Left renal cortex interstitium (tissue), 4 donors: Measurements from ENCODE around the gene GZF1. TPM values are rescaled to one million over a fixed set of nuclear protein-coding genes. Genes with fewer than 3 reads are reported as not detected.

Source experiments
- DNase-seq, 4 donors: peaks; one replicate each; pipeline ENCODE4 v3.0.0-alpha.2; 2013; ENCODE audit warnings: low read depth in 4 of 4, low spot score in 2 of 4, missing footprints in 1 of 4
- polyA plus RNA-seq, 4 donors: library from polyadenylated mRNA; unstranded; fragments of 120-200 nt; gene quantifications; one replicate each; pipeline ENCODE4 v1.2.1, GENCODE V29; 2013; ENCODE audit not compliant: insufficient read length in 4 of 4

Gene GZF1
- polyA plus RNA-seq, 4 donors = 15.4 to 19.2 (median 16.7) TPM

DNA sequence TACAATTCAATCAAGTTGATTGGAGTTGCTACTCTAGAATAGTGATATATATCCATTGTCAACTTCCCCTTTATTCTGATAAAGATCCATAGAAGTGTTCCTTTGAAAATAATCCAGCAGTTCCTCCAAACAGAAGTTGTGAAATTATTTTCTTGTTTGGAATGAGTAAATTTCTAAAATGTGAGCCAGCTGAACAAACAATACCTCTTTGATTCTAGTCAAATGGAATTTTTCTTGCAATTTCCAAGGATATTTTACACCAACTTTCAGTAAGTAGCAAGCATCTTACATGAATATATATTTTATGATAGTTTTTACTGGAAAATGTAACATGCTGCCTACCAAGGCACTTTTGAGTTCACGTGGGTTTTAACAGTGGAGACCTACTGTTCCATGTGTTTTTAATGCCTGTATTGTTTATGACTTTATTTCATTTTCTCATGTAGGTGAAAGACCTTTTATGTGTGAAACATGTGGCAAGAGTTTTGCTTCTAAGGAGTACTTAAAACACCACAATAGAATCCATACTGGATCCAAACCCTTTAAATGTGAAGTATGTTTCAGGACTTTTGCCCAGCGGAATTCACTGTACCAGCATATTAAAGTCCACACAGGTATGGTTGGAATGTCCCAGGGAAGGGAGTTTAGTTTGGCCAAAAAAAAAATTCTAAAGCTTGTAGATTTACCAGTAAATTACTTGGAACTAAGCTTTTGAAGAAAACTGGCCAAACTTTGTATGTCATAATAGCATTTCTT is 6.5 kb downstream of the GZF1 start:
- no peak for DNase-seq

DNA sequence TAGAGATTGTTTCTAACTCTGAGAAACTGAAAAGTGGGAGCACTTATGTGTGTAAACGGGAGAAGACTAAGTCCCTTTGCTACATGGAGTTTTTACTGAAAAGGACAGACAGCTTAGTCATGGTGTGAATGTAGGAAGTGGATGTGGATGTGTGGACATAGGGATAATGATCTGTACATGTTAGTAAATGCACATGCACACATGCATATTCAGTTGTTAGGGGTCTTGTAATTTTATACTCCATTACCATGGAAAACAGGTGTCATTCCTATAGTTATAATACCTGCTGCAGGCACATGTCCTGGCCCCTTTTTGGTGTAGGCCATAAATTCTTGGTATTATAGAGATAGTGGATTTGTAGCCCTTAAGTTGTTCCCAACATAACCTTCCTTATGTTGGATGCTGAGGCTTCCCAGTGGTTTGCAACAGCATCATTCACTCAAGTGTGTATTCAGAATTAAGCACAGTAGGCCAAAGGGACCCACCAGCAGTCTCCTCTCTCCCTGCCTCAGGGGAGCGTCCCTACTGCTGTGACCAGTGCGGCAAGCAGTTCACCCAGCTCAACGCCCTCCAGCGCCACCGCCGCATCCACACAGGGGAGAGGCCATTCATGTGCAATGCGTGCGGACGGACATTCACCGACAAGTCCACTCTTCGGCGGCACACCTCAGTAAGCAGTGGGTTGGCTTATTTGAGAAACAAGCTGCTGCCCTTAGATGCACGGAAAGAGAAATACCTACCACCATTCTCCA is 7.3 kb downstream of the GZF1 start:
- no peak for DNase-seq

- no peak for DNase-seq
Measured at GRCh38 chr20:23370274-23370673, 8.3 kb downstream of the GZF1 start.

DNA sequence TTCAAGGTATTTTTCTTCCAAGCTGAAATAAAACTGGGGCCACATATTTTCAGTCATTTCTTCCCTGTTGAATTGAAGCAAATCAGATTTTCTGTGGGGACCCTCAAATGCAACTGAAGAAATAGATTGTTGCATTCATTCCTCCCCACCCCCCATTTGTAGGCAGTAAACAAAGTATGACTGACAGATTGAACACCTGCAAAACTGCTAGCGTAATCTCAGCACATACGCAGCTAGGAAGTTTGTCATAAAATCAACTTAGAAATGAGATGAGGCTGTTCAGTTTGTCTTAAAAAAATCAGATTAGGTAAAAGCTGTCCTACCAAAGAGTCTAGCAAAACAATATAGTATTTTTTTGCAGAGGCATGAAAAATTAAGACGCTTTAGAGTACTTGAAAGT is 8.9 kb downstream of the GZF1 start:
- DNase-seq = no peak

DNA sequence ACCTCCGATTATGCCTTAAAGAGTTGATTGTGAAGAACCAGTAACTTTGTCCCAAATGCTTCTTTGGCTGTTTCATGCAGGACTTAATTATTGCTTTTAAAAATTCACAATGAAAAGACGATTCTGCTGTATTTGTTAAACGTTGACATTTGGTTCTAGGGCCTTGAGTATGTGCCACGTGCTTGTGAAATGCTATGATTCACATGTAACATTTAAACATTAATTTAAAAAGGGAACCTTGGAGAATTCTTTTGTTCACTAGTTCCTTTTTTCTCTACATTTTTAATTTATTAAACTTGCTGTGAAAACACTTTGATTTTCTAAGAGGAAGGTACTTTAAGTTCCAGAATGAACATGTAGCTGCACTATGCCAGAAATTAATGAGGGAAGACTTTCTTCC is 9.5 kb downstream of the GZF1 start:
- no peak for DNase-seq

DNA sequence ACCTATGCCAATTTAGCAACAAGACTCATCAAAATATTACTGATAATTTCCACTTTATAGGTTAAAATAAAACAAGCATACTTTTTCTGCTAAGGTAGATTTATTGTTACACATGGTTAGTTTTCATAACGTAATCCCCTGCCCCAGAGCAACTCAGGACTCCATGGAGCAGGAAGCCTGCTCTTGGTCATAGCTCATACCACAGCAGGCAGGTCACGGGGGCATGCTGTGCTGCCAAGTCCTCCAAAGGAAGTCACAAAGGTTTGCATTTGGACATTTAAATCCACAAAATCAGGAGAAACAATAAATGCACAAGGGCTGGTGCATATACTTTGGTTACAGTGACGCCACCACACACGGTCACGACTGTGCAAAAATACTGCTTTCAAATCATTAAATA is 12.5 kb downstream of the GZF1 start:
- no peak for DNase-seq

DNA sequence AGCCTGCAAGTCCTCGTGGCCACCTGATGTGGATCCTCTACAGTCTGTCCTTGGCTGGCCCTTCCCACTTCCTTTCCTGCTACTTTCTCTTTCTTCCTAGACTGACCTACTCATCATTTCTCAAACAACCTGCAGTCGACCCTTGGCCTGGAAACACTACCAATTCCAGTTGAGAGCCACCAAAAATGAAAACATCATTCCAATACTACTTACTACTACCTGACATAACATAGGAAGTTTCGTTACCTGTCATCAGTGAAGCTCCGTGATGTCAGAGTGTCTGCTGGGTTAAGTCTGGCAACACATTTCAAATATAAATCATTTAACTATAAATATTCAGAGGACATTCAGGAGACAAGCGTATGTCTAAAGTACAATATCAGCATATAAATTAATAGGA is 13.8 kb downstream of the GZF1 start:
- DNase-seq = no peak

GRCh38 chr20:23379772-23380171 is 17.8 kb downstream of the GZF1 start:
- no peak for DNase-seq

DNA sequence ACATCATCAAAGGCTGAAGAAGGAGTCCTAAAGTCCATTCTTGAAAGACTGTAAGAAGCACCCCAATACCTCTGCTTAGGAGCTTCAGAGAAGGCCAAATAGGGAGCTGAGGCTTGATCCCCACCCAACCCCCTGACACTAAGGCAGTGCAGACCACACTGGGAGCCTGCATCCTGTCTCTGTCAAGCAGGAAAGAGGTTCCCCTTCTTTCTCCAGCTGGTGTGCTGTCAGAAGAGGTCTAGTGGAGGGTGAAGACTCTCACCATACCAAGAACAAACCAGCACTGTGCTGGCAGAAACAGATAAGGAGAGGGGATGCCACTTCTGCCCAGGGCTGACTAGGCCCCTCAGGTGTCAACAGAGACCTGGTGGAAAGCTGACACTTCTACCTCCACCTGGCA is 19.9 kb downstream of the GZF1 start:
- no peak for DNase-seq

DNA sequence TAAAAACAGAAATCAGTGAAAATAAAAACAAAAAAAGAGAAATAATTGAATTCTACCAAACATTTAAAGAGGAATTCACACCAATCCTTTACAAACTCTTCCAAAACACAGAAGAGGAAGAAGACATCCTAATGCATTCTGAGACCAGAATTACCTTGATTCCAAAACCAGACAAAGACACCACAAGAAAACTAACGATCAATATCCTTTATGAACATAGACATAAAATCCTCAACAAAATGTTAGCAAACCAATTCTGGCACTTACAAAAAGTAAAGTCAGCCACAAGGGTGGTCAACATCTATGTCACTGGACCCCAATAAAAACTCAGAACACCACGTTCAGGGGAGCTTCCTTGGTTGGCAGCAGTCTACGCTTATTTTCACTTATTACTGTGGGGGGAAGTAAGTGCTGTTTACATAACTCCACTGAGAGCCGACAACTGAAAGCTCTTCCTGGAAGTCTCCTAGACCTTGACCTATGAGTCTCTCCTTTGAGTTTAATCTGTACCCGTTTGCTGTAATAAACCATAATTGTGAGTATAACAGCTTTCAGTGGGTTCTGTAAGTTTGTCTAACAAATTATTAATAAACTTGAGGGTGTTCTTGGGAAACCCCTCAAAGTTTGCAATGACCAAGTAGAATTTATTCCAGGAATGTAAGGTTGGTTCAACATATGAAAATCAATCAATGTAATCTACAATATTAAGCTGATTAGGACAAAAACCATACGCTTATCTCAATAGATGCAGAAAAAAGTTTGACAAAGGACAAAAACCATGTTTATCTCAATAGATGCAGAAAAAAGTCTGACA is 24.5 kb downstream of the GZF1 start:
- no peak for DNase-seq

GRCh38 chr20:23387118-23387443 is 25.1 kb downstream of the GZF1 start:
- no peak for DNase-seq

GRCh38 chr20:23390091-23390774 is 28.3 kb downstream of the GZF1 start:
- no peak for DNase-seq

DNA sequence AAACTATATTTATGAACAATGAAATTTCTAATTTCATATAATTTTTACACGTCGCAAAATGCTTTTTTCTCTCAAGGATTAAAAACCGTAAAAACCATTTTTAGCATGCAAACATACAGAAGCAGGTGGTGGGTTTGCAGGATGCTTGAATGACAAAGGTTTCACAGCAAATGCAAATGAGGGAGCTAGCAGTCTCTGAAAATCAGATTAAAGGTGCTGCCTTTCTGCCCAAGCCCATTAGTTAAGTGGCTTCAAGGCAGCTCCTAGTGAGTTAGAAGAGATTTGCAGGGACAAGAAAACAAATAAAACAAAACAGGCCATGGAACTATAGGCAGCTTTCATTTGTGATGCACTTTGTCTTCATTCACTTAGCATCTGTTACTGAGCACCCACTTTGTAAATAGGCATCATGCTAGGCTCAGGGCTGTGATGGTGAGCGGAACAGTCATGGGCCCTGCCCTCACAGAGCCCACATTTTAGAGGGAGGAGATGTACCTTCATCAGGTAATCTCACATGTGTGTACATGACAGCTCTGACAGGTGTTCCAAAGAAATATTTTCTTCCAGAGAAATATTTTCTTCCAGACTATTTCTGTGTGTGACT is 29.8 kb downstream of the GZF1 start:
- DNase-seq = no peak

GRCh38 chr20:23393996-23394775 is 32.2 kb downstream of the GZF1 start:
- DNase-seq = no peak

DNA sequence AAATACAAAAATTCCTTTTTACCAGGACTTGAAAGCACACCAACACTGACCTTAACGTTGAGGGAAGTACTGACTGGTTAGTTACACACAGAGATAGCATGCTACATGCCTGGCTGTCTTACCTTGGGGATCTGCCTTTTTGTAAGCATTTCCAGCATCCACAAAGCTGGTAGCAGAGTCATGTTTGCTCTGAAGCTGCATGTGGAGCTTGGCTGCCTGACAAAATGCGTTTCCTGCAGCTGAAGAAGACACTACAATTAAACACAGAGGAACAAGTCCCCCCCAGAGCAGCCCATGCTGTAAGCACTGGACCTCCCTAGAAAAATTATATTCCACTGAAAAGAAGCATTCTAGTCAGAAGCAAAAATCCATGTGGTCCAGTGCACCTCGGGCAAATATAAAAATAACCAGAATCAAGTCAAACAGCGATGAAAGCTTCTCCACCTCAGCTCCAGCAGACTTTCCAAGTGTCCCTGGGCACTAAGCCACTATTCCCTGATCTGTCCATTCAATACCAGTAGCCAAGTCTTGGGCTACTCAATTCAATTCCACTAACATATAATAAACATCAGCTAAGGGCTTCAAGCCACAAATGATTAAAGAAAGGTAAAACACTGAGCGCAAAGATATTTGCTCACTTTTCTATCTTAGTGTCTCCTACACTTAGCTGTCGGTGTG is 35.1 kb downstream of the GZF1 start:
- no peak for DNase-seq

- no peak for DNase-seq
Measured at GRCh38 chr20:23397961-23398360, 36.0 kb downstream of the GZF1 start.

DNA sequence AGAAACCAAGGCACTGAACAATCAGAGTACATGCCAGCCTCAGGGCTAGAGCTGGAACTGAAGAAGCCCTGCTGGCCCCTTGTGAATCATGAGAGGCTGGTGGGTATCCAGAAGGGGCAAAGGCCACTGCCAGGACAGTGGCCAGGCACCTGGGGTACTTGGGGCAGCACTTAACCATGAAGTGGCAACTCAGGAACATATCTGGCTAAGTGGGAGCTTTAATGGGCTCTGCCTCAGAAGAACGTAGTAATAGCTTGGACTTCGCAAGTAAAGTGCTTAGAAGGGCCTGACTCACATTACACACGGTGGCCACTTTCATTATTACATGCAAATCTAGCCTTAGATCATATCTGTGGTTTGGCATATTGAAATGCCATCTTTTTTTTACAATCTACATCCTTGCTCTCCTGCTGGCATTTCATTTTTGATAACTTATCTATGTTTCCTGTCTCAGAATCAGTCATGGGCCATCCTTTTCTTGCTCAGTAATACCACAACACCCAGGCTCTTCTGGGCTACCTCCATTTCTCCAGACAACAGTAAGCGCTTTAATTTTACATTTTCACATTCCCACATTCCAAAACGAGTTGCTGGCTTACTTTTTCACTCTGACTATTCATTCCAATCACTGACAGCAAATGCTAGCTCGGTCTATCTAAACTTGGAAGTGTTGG is 37.7 kb downstream of the GZF1 start:
- DNase-seq = no peak

- DNase-seq = no peak
Measured at GRCh38 chr20:23401051-23401450, 39.1 kb downstream of the GZF1 start.

DNA sequence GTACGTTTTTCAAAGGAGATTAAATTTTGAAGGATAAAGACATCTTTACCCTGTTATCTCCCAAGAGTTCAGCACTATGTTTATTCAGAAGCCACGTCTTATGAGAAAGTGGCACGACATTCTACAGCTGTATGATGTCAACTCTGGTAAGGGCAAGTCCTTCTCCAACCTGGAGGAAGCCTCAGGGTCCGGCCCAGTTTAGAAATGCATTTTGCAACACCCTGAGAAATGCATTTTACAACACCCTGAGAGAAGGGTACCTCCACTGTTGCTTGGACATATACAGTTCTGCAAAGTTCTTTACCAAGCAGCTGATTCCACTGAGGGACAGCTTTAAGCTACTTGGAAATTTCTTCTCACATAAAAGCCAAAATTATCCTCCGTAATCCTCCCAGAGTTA is 41.8 kb downstream of the GZF1 start:
- no peak for DNase-seq
